ENCODE data around the gene KLHL41.

Gene KLHL41

DNA sequence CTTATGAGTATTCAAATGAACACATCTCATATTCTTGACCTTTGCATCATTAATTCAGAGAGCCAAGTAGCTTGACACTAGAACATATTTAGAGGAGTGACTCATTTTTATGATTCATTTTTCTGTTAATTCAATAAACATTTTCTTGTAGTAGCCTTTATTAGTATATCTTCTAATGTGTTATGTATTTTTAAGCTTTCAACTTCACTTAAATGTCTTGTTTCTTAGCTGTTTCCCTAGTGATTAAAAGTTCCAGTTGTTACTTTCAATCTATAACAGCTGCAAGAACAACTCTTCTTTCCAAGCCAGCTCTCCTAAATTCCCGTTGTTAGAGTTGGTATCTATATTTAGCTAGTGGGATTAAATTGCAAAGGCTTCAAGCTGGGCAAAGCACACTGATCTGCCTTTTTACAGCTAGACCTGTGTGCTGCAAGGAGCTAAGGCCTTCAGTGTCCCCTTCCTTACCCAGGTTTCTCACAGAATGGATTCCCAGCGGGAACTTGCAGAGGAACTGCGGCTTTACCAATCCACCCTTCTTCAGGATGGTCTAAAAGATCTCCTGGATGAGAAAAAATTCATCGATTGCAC is at the start of gene KLHL41:
TSS of gene KLHL41 (plus strand) at position 405 of the 588 bp plus-strand sequence. CDS start at position 482, 77 bp downstream.
- no peak for DNase-seq (ENCODE audit: low spot score)

DNA sequence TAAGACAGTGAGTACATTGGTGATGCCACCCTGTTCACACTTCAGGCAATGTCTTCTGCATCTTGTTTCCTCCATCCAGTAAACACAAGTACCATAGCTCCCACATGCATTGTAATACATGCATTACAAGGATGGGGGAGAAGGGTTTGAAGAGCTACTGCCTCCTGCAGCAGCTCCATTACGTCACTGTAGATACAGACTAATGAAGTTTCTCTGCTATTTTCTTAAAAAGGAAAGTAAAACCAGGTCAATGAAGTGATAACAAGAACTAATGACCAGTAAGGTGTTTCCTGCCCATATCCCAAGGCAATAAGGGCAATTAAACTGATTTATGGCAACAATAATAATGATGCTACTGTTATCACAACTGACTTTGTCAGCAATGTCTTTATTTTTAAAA is 48.4 kb upstream of the KLHL41 start:
- DNase-seq (ENCODE audit: low spot score) = no peak

DNA sequence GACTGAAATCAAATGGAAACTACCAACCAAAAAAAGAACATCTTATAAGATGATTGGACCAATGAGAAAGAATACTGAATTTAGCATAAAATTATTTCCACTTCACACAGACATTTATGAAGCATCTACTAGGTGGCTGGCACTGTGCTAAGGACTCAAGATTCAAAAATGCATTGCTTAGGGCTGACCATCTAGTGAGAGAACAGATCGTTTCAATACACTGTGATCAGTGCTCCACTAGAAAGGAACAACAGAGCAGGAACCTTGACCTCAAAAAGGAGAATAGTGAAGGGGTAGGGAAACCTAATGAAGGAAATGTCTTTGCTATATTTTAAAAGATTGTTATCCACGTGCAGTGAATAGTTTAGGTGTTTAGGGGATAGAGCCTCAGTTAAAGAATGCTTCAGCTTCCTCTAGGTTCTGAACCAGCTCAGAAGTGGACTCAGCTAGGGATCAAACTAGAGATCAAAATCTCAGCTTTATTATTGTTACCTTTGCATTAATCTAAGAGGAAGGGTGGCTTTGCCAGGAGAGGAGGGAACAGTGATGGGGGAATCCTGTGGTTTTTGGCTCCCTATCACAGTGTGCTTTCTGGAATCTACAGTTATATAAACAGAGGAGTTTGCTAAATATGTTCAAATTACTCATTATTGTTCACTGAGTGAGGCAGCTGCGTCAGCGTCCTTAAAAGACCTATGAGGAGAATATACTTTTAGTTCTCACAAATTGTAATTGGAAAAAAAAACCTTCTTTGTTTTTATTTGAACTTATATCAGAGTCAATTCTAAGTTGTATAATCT is 46.4 kb upstream of the KLHL41 start:
- peak; percentile 42 for DNase-seq (ENCODE audit: low spot score)

DNA sequence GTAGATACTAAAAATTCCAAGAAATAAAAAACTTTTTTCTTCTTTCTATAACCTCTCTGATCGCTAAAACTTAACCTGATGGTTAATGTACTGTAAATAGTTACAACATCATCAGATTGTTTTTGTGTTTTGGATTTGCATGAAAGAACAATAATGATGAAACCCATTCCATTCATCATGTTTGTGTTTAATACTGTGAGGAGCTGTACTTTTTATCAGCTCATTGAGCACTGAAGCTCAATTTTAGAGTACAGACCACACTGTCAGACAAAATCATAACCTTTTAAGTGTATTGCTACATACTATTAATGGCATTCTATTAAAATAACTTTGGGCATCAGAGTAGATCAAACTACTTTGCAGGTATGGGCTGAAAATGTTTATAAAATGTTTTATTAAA is 45.0 kb upstream of the KLHL41 start:
- DNase-seq (ENCODE audit: low spot score) = no peak

DNA sequence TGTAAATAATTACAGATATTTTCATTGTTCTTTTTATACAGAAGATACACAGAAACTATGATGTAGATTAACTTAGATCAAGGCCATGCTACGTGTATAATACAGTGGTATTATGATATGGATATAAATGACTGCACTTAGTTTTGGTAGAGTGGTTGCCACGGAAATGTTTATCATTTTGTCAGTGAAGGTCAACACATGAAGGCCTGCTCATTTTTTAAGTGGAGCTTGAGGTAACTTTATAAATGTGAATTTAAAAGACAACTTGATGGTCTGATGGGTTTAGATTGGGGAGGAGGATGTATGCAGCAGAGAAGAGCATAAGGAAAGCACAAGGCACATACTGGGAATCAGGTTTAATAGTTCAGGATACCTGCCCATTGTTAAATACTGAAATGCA is 44.6 kb upstream of the KLHL41 start:
- no peak for DNase-seq (ENCODE audit: low spot score)

DNA sequence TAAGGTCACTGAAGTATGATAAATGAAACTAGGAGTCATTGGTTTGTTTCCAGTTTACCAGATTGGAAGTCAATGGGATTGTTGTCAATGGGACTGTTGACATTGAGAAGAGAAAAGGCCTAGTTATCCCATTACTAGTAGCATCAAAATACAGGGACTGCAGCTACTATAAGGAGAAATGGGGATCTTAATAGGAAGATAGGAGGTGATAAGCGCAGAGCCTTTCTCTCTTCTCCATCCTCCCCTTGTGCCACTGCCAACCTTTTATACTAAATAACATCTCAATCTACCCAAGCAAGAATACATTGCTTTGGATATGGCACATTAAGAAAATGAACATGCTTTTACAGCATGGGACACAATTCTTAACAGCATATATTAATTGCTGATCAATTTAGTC is 40.7 kb upstream of the KLHL41 start:
- DNase-seq (ENCODE audit: low spot score) = no peak

DNA sequence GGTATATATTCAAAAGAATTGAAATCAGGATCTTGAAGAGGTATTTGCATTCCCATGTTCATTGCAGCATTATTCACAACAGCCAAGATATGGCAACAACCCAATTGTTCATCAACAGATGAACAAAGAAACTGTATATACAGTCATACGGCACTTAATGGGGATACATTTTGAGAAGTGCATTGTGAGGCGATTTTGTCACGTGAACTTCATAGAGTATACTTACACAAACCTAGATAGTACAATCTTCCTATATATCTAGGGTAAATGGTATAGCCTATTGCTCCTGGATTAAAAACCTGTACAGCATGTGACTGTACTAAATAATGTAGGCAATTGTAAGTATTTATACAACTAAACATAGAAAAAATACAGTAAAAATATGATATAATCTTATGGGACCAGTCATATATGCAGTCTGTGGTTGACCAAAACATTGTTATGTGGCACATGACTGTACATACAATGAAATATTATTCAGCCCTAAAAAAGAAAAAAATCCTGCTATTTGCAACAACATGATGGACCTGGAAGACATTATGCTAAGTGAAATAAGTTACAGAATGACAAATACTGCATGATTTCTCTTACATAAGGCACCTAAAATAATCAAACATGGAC is 39.4 kb upstream of the KLHL41 start:
- DNase-seq (ENCODE audit: low spot score) = no peak

DNA sequence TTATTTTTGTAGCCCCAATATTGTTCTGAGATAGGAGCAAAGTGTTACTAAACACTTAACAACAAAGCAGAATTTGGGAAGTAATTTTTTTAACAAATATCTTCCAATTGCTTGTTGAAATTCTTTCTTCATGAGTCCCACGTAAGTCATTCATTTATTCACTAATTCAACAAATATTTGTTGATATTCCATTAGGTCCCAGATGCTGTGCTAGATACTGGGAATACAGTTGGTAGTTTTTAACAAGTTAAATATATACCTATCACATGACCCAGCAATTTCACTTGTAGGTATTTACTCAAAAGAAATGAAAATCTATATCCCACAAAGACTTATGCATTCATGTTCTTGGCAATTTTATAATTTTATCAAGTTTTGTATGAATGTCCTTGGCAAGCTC is 37.3 kb upstream of the KLHL41 start:
- DNase-seq (ENCODE audit: low spot score) = no peak

DNA sequence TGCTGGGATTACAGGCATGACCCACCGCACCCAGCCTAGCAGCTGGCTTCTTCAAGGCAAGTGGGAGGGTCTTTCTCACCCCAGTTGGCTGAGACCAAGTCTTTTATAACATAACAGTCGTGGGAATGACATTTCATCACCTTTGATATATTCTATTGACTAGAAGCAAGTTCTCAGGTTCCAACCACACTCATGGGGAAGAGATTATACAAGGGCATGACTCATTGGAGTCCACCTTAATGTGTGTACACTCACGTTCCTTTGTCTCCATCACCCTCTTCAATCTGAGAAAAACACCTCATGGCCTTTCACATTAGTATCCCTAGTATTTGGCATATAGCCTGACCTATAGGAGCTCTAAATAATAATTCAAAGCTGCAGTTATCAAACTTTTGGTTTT is 33.0 kb upstream of the KLHL41 start:
- DNase-seq (ENCODE audit: low spot score) = no peak

DNA sequence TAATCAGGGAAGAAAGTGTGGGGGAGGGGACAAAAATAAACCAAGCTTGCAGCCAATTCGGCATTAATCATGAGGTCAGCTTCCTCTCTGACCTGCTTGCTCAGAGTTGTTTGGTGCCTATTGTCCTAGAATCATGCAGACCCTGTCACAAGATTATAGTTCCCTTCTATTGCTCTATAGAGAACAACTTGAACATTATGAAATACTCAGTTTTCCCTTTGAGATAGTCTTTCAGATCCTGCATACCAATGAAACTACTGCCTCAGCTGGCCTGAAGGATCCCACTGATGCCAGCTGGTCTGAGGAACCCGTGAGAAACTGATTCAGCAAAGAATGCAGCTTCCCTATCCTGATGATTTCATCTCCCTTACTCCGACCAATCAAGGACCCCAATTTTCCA is 31.2 kb upstream of the KLHL41 start:
- DNase-seq (ENCODE audit: low spot score) = peak; percentile 16

DNA sequence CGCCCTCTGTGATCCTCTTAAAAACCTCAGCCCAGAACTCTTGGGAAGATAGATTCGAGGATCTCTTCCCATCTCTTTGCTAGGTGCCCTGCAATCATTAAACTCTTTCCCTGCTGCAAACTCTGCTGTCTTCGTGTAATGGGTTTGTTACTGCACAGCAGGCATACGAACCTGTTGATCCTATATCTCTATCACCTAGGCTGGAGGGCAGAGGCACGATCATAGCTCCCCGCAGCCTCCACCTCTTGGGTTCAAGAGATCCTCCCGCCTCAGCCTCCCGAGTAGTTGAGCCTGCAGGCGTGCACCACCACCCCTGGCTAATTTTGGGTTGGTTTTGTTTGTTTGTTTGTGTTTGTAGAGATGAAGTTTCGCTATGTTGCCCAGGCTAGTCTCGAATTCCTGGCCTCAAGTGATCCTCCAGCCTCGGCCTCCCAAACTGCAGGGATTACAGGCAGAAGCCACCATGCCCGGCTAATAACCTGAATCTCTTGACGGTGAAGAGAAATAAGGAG is 30.7 kb upstream of the KLHL41 start:
- DNase-seq (ENCODE audit: low spot score) = no peak

DNA sequence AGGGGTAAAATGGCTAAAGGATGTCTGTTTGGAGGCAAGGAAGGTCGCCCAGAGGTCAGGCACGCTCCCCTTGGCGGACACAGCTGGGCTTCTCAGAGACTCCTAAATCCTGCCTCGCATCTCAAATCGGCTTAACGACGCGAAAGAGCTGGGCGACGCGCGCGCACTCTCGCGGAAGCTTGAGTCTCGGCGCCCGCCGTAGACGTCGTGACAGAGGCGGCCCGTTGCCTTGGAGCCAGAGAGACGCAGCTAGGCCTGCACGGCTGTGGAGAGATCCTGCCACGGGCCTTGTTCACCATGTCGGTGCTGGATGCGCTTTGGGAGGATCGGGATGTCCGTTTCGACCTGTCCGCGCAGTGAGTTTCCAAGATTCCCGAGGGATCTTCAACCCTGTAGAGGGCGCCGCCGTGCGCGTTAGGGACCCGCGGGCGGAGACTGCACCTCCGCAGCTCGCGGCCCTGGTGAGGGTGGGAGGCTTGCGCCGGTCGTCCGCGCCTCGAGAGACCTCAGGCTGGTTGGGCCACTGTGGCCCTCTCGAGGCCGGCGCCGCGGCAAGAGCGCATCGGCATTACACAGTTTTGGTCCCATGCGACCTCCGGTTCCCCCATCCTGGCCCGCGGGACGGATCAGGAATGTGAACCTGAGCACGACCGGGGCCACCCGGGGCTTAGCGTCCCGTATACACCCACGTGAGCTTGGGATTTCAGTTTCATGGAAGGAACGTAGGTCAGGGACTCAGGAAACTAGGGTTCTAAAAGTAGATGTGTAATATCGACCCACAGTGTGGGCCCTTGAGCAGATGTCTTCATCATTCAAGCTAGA is 30.0 kb upstream of the KLHL41 start, which contains the start of gene BBS5:
TSS of gene BBS5 (plus strand) at position 238 of the 822 bp plus-strand sequence. CDS start at position 298, 60 bp downstream.
- peak; percentile 91 for DNase-seq (ENCODE audit: low spot score)

DNA sequence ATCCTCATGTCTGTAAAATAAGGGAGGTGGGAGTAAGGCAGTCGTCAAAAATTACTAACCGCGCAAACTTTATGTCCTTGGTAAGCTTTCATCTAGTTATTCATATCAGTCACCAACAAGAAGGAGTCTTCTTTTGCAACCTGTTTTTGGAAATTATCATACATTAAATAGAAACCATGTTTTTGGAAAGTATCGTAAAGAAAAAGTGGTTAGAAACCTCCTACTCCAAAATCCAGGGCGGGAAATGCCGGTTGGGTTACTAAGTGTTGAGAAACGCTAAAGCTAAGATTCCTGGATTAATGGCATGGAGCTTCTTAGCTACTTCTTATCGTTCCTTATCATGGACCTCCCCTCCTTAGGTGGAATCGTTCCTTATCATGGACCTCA is 29.4 kb upstream of the KLHL41 start:
- DNase-seq (ENCODE audit: low spot score) = no peak

DNA sequence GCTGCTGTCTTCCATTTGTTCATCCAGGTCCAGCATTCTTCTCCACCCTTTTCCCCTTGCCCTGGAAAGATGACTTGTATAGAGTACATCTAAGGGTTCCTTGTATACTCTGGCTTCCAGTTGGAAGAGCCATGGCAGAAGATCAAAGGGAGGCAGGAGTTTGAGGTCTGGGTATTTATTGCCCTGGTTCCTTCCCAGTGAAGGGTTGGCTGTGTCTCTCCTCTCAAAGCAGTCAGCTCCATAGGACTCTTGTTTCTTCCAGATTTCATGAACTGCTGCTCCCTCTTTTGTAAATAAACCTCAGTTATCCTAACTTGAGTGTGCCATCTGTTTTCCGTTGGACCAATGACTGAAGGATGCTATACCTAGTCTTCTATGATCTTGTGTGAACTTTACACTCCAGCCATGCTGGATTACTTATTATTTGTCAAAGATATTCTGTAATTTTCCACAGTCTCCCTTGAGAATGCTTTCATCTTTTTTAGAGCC is 23.8 kb upstream of the KLHL41 start:
- DNase-seq (ENCODE audit: low spot score) = no peak

DNA sequence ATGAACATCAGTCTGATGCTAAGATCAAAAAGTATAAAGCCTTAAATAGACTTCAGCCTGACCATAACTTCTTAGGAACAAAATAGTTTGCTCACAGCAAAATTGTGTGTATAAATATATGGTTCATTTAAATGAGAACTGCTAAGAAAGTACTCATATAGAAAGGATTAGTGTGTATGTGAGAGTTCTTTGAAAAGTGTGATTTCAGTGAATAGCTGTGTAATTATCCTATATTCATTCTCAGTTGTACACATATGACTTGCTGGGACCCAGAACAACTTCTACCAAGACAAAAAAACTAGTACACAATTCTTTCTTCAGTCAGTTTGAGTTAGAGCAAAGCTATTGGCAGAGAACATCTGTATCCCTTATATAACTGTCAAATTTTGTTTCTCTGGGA is 23.0 kb upstream of the KLHL41 start:
- no peak for DNase-seq (ENCODE audit: low spot score)

DNA sequence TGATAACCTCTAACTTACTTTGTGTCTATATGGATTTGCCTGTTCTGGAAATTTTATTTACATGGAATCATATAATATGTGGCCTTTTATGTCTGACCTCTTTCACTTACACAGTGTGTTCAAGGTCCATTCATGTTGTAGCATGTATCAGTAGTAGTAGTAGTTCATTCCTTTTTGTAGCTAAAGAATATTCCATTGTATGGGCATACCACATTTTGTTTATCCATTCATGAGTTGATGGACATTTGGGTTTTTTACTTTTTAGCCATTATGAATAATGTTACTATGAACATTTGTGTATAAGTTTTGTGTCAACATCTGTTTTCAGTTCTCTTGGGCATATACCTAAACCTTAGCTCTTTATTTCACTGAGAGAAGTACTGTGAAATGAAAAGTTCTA is 18.7 kb upstream of the KLHL41 start:
- DNase-seq (ENCODE audit: low spot score) = no peak

DNA sequence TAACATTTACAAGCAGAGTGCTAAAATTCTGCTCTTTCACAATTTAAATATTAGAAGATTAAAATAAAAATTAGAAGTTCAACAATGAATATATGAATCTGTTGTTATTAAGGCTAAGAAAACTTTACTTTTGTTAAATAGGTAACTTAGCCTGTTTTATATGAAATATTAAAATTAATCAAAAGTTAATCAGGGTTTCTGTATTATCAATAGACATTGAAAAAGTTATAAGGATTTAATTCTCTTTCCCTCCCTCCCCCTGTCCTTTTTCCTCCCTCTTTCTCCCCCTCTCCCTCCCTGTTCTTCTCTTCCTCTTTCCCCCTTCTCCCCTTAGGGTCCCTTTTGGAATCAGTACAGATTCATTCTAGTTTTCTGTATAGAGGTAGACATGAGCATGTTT is 18.1 kb upstream of the KLHL41 start:
- DNase-seq (ENCODE audit: low spot score) = no peak

DNA sequence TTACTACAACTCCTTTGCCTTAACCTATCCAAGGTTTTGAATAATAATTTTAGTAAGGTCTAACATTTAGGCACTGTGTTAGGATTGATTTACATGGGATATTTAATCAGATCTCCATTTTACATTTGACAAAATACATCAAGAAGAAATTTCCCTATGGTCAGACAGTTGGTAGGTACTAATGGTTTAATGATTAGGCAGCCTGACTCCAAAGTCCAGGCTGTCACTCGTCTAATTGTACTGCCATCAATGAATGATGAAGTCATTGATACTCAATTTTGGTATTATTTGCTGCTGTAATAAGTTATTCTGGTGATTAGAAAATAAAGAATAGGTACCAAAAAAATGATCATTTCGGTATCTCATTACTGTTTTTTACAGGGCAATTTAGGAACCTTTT is 16.1 kb upstream of the KLHL41 start:
- DNase-seq (ENCODE audit: low spot score) = no peak

DNA sequence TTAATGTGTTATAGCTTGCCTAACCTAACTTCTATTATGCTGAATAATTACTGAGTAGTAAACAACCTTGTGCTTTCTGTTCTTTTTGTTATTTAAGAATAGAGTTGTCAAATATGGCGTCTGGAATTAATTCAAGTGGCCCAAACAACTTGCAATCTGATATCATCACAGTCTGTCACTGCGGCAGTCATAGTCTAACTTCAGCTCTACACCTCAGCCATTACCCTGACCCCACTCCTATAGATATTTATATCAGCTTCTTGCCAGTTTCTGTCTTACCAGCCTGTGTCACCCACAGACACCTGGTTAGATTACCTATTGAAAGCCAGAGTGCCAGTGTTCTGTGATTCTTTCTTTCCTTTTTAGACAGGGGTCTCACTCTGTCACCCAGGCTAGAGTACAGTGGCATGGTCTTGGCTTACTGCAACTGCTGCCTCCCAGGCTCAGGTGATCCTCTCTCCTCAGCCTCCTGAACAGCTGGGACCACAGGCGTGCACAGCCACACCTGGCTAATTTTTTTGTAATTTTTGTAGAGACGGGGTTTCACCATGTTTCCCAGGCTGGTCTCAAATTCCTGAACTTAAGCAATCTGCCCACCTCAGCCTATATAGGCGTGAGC is 14.1 kb upstream of the KLHL41 start:
- no peak for DNase-seq (ENCODE audit: low spot score)

DNA sequence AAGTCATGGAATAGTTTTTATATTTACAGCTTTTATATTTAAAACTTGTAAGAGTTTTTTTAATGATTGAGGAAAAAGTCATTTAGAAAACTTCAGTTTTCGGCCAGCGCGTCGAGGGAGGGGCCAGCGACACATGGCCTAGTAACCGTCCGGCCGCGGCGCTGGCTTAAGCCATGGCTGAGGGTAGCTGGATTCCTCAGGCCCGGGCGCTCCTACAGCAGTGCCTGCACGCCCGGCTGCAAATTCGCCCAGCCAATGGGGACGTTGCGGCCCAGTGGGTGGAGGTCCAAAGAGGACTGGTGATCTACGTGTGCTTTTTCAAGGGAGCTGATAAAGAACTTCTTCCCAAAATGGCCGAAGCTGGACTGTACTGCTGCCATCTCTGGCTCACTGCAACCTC is 4.9 kb upstream of the KLHL41 start:
- no peak for DNase-seq (ENCODE audit: low spot score)

DNA sequence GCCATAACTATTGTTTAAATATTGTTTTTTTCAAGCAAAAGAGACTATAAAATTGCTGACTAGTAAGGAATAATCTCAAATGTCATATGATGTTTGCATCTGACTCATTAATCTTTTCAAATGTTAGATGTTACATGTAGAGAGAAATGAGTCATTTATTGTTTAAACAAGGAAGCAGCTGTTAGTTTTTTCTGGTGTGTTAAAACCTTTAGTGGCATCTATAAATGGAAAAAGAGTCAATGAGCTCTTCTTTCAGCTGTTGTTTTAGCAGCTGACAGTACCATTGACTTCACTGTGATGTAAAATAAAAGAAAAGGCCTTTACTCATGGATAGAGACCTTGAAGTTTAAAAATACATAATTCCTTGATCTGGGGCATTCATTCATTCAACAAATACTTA is 1.8 kb upstream of the KLHL41 start:
- no peak for DNase-seq (ENCODE audit: low spot score)

DNA sequence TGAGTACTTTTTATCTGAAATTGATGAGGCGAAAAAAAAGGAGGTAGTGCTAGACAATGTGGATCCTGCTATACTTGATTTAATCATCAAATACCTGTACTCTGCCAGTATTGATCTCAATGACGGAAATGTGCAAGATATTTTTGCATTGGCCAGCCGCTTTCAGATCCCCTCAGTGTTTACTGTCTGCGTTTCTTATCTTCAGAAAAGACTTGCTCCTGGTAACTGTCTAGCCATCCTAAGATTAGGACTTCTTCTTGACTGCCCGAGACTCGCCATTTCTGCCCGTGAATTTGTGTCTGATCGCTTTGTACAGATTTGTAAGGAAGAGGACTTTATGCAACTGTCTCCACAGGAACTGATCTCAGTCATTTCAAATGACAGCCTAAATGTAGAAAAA is 453 bp downstream of the KLHL41 start:
- DNase-seq (ENCODE audit: low spot score) = no peak
